ENCODE results near the gene TTC7B.
A peak's percentile ranks its signal among the peaks of the same experiment; 100 is the strongest.

Gene TTC7B

DNA sequence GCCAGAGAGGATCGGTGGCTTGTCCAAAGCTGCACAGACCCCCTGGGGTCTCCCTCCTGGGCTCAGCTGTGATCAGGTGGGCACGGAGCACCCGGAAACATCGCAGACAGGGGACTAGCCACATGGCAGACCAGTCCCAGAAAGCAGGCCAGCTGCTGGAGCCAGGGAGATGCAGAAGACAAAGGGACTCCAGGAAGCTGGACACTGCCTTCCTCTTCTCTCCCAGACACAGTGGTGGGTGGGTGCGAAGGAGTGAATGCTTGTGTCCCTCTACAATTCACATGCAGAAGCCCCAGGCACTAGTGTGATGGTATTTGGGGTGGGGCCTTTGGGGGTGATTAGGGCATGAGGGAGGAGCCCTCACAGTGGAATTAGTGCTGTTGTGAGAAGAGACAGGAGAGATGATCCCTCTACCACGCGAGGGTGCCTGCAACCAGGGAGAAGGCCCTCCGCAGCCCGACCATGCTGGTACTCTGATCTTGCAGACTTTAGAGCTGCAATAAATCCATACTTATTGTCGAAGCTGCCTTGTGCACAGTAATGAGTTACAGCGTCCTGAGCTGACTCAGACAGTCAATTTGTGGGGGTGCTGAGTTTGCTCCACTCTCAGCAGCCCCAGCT lies 324.2 kb downstream of the TTC7B start:
- Mint-ChIP-seq H3K36me3 (ENCODE audit: low read depth) (no peaks in the 10 kb centered on the region), H3K9me3 (no peaks in the 10 kb centered on the region), H3K27me3 (ENCODE audit: low read depth, poor library complexity) (peaks cover 4% of the 10 kb centered on the region), H3K27ac (no peak overlapping the region), H3K4me1 (peaks cover 19% of the 10 kb centered on the region), H3K4me3 (peak overlapping the region; percentile 38)
- TF ChIP-seq CTCF (IDR thresholded peaks at IDR 0.05) = no peak
- DNase-seq = no peak

DNA sequence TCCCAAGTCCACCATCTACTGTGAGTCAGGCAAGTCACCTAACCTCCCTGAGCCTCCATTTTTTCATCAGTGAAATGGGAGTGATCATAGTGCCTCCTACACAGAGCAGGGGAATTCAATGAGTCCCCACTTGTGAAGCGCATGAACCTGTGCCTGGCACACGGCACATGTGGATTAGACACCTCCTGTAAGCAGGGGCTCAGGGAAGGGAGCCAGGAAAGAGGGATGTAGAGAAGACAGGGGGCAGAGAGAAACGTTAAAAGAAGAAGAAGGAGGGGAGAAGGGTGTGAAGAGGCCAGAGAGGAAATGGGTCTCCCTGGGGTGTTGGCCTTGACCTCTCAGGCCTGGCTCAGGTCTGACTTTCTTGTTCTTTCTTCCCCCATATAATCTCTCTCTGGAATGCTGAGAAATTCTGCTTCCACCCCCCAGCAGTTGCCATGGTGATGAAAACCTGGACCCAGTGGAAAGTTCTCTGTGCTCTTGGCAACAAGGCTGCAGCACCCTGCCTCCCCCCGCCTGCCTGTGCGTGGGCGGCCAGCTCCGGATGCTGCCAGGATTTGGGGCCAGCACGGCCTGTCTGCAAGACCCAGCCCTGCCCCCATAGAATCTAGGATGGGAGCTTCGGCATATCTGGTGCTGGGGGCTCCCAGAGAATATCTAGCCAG lies 324.9 kb downstream of the TTC7B start:
- no peak for DNase-seq
- H3K9me3 Mint-ChIP-seq = no peaks in the 10 kb centered on the region
- TF ChIP-seq CTCF (IDR thresholded peaks at IDR 0.05) = no peak
- H3K4me1 Mint-ChIP-seq = peaks cover 19% of the 10 kb centered on the region
- peaks cover 5% of the 10 kb centered on the region for H3K27me3 Mint-ChIP-seq (ENCODE audit: low read depth, poor library complexity)
- no peak overlapping the region for H3K4me3 Mint-ChIP-seq
- H3K36me3 Mint-ChIP-seq (ENCODE audit: low read depth) = no peaks in the 10 kb centered on the region
- H3K27ac Mint-ChIP-seq = no peak overlapping the region

GRCh38 chr14:90490720-90491050 lies 325.5 kb downstream of the TTC7B start:
- no peaks in the 10 kb centered on the region for H3K9me3 Mint-ChIP-seq
- H3K27me3 Mint-ChIP-seq (ENCODE audit: low read depth, poor library complexity) = peaks cover 9% of the 10 kb centered on the region
- no peak overlapping the region for H3K4me3 Mint-ChIP-seq
- no peak for DNase-seq
- no peak overlapping the region for H3K27ac Mint-ChIP-seq
- H3K36me3 Mint-ChIP-seq (ENCODE audit: low read depth) = no peaks in the 10 kb centered on the region
- peaks cover 19% of the 10 kb centered on the region for H3K4me1 Mint-ChIP-seq
- no peak for TF ChIP-seq CTCF (IDR thresholded peaks at IDR 0.05)

- no peak overlapping the region for H3K4me3 Mint-ChIP-seq
- no peaks in the 10 kb centered on the region for H3K36me3 Mint-ChIP-seq (ENCODE audit: low read depth)
- DNase-seq = no peak
- TF ChIP-seq CTCF (IDR thresholded peaks at IDR 0.05) = no peak
- H3K27ac Mint-ChIP-seq = no peak overlapping the region
- peaks cover 9% of the 10 kb centered on the region for H3K27me3 Mint-ChIP-seq (ENCODE audit: low read depth, poor library complexity)
- H3K9me3 Mint-ChIP-seq = no peaks in the 10 kb centered on the region
- peaks cover 19% of the 10 kb centered on the region for H3K4me1 Mint-ChIP-seq
Measured at GRCh38 chr14:90489916-90490719, 326.1 kb downstream of the TTC7B start.

GRCh38 chr14:90489306-90489705 lies 326.9 kb downstream of the TTC7B start:
- H3K36me3 Mint-ChIP-seq (ENCODE audit: low read depth) = no peaks in the 10 kb centered on the region
- H3K4me1 Mint-ChIP-seq = peaks cover 19% of the 10 kb centered on the region
- no peak for TF ChIP-seq CTCF (IDR thresholded peaks at IDR 0.05)
- H3K27ac Mint-ChIP-seq = no peak overlapping the region
- no peak for DNase-seq
- H3K4me3 Mint-ChIP-seq = no peak overlapping the region
- no peaks in the 10 kb centered on the region for H3K9me3 Mint-ChIP-seq
- H3K27me3 Mint-ChIP-seq (ENCODE audit: low read depth, poor library complexity) = peaks cover 9% of the 10 kb centered on the region
